Coronary artery (tissue), 2 donors: ENCODE results near the gene SPATA17.

Source experiments
- DNase-seq: peaks from one replicate; pipeline ENCODE4 v3.0.0-alpha.2; 2017; ENCODE audit warnings: low spot score
- H3K27ac ChIP-seq, 2 donors: fragments of 200-600 bp; sonication (generic); one replicate each; pipeline ENCODE4 v1.5.1; 2016 to 2019
- H3K4me3 ChIP-seq: fragments of 200-600 bp; sonication (generic); 2 replicates; pipeline ENCODE4 v1.5.1; 2016; ENCODE audit warnings: mild to moderate bottlenecking, moderate library complexity
- TF ChIP-seq, protein P1 (sequence below): fragments of 200-600 bp; sonication (generic); IDR thresholded peaks from one replicate; pipeline ENCODE4 v1.5.1; 2019; ENCODE audit warnings: antibody characterized with exemption

The SPATA17 gene

GRCh38 chr1:217899614-217900013 is 268.5 kb downstream of the SPATA17 start:
- Histone ChIP-seq H3K4me3 (no peak overlapping the region), H3K27ac (no peak overlapping the region)
- TF ChIP-seq, protein P1, sequence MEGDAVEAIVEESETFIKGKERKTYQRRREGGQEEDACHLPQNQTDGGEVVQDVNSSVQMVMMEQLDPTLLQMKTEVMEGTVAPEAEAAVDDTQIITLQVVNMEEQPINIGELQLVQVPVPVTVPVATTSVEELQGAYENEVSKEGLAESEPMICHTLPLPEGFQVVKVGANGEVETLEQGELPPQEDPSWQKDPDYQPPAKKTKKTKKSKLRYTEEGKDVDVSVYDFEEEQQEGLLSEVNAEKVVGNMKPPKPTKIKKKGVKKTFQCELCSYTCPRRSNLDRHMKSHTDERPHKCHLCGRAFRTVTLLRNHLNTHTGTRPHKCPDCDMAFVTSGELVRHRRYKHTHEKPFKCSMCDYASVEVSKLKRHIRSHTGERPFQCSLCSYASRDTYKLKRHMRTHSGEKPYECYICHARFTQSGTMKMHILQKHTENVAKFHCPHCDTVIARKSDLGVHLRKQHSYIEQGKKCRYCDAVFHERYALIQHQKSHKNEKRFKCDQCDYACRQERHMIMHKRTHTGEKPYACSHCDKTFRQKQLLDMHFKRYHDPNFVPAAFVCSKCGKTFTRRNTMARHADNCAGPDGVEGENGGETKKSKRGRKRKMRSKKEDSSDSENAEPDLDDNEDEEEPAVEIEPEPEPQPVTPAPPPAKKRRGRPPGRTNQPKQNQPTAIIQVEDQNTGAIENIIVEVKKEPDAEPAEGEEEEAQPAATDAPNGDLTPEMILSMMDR: no peak
- no peak for DNase-seq

GRCh38 chr1:217907504-217907903 is 276.4 kb downstream of the SPATA17 start:
- Histone ChIP-seq H3K4me3 (no peak overlapping the region), H3K27ac (no peak overlapping the region)
- TF ChIP-seq, protein P1: no peak
- no peak for DNase-seq

DNA sequence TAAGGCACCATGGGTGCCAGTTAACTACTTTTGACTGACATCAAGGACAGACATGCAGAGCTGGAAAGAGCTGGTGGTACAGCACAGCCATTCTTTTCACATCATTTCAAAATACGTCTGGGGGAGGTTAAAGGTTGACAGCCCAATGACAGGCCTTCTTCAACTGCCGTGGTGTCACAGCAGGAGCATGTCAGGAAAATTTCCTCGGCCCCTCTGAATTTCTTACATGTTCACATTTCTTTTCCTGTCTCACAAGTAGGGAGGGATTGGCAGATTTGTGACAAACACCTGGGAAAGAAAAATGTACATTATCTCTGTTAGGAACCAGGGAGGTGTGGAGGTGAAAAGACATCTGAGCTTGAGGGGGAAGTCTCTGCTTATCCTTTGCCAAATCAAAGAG is 279.1 kb downstream of the SPATA17 start:
- DNase-seq: no peak
- no peak overlapping the region for H3K4me3 ChIP-seq
- H3K27ac ChIP-seq: no peak overlapping the region
- TF ChIP-seq, protein P1: no peak

DNA sequence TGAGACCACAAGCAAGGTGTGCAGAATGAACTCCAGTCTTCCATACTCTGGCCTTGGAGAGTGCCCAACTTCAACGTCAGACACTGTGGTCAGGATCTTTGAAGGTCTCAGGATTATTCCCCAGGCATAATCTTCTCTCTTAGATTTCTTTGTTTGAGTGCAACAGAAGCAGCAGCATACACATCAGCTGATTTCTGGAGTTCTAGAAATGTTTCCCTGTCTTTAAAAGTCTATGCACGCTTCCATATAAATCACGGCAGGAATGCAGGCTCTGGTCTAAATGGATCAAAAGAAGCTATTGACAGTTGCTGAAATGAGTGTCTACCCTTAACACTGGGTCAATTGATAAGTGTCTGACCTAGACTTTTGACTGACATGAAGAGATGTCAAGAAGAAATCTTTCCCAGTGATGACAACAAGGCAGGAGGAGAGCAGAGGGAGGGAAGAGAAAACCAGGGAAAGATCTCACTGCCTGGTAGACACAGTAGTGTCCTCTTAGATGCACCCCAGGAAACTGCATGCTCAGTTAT is 279.7 kb downstream of the SPATA17 start:
- no peak for DNase-seq
- TF ChIP-seq, protein P1: no peak
- Histone ChIP-seq H3K4me3 (no peak overlapping the region), H3K27ac (no peak overlapping the region)

DNA sequence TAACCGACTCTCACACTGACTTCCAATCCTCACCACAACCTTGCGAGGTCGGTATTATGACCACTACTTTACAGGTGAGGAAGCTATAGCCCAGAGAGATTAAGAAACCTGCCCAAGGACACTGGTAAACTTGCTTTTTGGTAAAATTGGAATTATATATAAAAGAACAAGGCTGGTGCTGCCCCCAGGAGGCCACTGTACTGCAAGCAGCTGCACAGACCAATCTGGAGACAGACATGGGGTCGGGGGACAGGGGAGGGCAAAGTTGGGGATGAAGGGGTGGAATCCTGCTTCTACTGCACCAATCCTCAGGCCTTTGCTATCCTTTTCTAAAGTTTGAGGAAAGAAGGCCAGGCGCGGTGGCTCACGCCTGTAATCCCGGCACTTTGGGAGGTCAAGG is 280.8 kb downstream of the SPATA17 start:
- DNase-seq: no peak
- no peak overlapping the region for H3K27ac ChIP-seq
- H3K4me3 ChIP-seq: no peak overlapping the region
- TF ChIP-seq, protein P1: no peak

DNA sequence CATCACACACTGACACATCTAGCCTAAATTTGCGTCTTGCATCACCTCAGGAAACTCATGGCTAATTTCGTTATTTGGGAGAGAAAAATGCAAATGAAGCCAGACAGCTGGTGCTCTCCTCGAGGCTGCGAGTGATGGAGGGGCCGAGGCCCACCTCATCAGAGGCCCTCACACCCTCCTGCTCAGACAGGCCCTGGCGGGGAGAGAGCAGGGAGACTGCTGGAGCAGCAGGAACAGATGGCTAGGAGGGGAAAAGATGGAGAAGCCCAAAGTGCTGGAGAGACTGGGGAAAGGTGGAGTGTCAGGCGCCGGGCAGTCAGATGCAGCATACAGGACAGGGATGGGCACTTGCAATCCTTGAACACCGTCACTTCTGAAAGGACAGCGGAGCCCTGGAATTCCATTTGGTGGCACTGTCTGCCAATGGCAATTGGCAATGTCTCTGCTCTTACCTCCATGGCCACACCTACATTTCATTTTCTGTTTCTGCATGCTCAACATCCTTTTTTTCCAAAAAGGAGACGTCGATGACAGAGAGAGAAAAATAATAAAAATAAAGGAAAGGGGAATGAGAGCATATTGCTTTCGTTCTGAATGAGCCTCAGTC is 286.2 kb downstream of the SPATA17 start:
- H3K4me3 ChIP-seq: no peak overlapping the region
- no peak overlapping the region for H3K27ac ChIP-seq
- TF ChIP-seq, protein P1: no peak
- no peak for DNase-seq

DNA sequence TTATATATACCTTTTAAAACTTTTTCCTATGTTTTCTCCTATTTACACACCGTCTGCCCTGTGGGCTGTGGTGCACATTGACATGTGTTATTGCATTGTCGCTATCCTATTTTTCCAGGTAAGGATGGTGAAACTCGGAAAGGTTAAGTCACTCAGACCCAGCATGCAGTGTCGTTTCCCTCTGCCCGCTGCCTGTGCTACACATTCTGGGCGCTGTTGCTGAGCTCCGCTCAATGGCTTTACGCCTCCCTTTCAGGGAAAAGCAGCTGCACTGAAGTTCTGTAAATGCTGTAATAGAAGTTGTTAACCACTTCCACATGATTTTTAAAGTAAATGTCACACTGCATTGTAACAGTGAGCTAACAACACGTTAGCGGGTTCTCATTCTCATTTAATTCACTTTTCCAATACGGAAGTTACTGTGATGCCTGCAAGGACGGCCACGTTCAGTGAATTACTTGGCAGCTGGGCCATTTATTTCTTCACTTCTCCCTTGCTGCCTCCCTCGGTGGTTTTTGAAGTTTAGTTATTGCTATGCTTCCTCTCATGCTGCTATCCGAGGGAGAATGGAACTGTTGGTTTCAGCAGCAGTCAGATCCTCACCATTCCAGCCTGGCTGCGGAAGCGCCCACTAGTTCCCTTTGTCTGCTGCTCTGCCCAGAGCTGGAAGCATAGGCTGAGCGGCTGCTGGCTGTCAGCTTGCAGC is 288.7 kb downstream of the SPATA17 start:
- no peak for DNase-seq
- no peak overlapping the region for H3K4me3 ChIP-seq
- H3K27ac ChIP-seq: no peak overlapping the region
- TF ChIP-seq, protein P1: no peak
